Esophagus muscularis mucosa (tissue), 4 donors: ENCODE results near the gene BDNF. TPM values are rescaled to one million over a fixed set of nuclear protein-coding genes. Genes with fewer than 3 reads are reported as not detected.

Experiments used
- DNase-seq: peaks from one replicate; pipeline ENCODE4 v3.0.0-alpha.2; 2017; ENCODE audit errors: extremely low spot score
- H3K27ac ChIP-seq, 4 donors: fragments of 200-600 bp; sonication (generic); replicated peaks in 1 of 4; 1 replicate in 3 of 4; 2 replicates in 1 of 4; pipeline ENCODE4 v1.5.1; 2016 to 2019; ENCODE audit warnings: mild to moderate bottlenecking in 1 of 4
- H3K27me3 ChIP-seq, 4 donors: fragments of 200-600 bp; sonication (generic); one replicate each; pipeline versions ENCODE4 v1.5.1 to v1.6.0; 2016 to 2019
- H3K36me3 ChIP-seq, 4 donors: fragments of 200-600 bp; sonication (generic); one replicate each; pipeline ENCODE4 v1.5.1; 2016 to 2019
- H3K4me1 ChIP-seq, 4 donors: fragments of 200-600 bp; sonication (generic); one replicate each; pipeline ENCODE4 v1.5.1; 2016 to 2019
- H3K4me3 ChIP-seq, 4 donors: fragments of 200-600 bp; sonication (generic); 1 replicate in 2 of 4; 2 replicates in 2 of 4; pipeline ENCODE4 v1.5.1; 2016 to 2019; ENCODE audit warnings: mild to moderate bottlenecking in 4 of 4, moderate library complexity in 1 of 4
- H3K9me3 ChIP-seq, 4 donors: fragments of 200-600 bp; sonication (generic); 1 replicate in 3 of 4; 2 replicates in 1 of 4; pipeline ENCODE4 v1.5.1; 2016 to 2019
- CTCF ChIP-seq, 3 experiments: fragments of 200-600 bp in 2 of 3; fragments of 450-650 bp in 1 of 3; sonication (generic) in 2 of 3; IDR thresholded peaks; one replicate each; pipeline ENCODE4 v1.5.1; 2017 to 2019; ENCODE audit warnings: antibody characterized with exemption in 3 of 3, mild to moderate bottlenecking in 2 of 3, moderate library complexity in 1 of 3
- EP300 ChIP-seq: sonication (generic); formaldehyde crosslinking; IDR thresholded peaks from one replicate; pipeline ENCODE4 v1.6.1; 2017; ENCODE audit warnings: antibody characterized with exemption
- POLR2A ChIP-seq: fragments of 450-650 bp; IDR thresholded peaks from one replicate; pipeline ENCODE4 v1.6.1; 2017; ENCODE audit warnings: antibody characterized with exemption, moderate library complexity, mild to moderate bottlenecking, low read depth
- POLR2AphosphoS5 ChIP-seq, 2 donors: sonication (generic); formaldehyde crosslinking; IDR thresholded peaks; one replicate each; pipeline ENCODE4 v1.6.1; 2017; ENCODE audit warnings: antibody characterized with exemption in 2 of 2
- WGBS: methylation state at CpG from one replicate; pipeline ENCODE4 v1.1.5; 2018; 5-methylcytosine and 5-hydroxymethylcytosine counted together
- intact Hi-C: fragments of 100-400 bp; cut with DNase I; formaldehyde crosslinking; loops from one replicate; pipeline ENCODE4 v1.15.1; 2023
- total RNA-seq, 4 donors: library from RNA; depleted of rRNA; stranded (reverse); fragments of >200 nt; gene quantifications; one replicate each; pipeline versions ENCODE4 v1.1.0 to v1.2.1, GENCODE V29; 2016

Gene BDNF
- total RNA-seq, 4 donors from 2014 or later = 0.17 to 0.23 (median 0.19) TPM; not detected in 1

- Histone ChIP-seq H3K4me3 (no peak overlapping the region), H3K27ac (no peak overlapping the region), H3K36me3 (no peaks in the 10 kb centered on the region), H3K27me3 (peaks cover 0 to 35% (median 0%) of the 10 kb centered on the region in 4 donors), H3K4me1 (no peaks in the 10 kb centered on the region), H3K9me3 (no peaks in the 10 kb centered on the region)
- no peak for TF ChIP-seq POLR2AphosphoS5 (IDR thresholded peaks at IDR 0.05)
- no peak for TF ChIP-seq EP300
- no peak for TF ChIP-seq CTCF (IDR thresholded peaks at IDR 0.05)
- no peak for TF ChIP-seq POLR2A
- no peak for DNase-seq
- WGBS = 33% methylated on average over 2 of the region's 2 CpGs
- intact Hi-C loops = no loop called here
These were observed 10.3 kb upstream of the BDNF start for GRCh38 chr11:27710536-27710935.

GRCh38 chr11:27707676-27708075, 7.4 kb upstream of the BDNF start:
- H3K27ac ChIP-seq = no peak overlapping the region
- TF ChIP-seq POLR2AphosphoS5 (IDR thresholded peaks at IDR 0.05) = no peak
- TF ChIP-seq CTCF (IDR thresholded peaks at IDR 0.05) = no peak
- TF ChIP-seq EP300 = no peak
- no peak for TF ChIP-seq POLR2A
- H3K4me3 ChIP-seq = no peak overlapping the region
- no peaks in the 10 kb centered on the region for H3K36me3 ChIP-seq
- no peaks in the 10 kb centered on the region for H3K4me1 ChIP-seq
- intact Hi-C loops = no loop called here
- 95% methylated on average over 3 of the region's 3 CpGs for WGBS
- DNase-seq = no peak
- H3K9me3 ChIP-seq = no peaks in the 10 kb centered on the region
- H3K27me3 ChIP-seq = peaks cover 0 to 20% (median 0%) of the 10 kb centered on the region in 4 donors

GRCh38 chr11:27705873-27706820, 5.9 kb upstream of the BDNF start:
- intact Hi-C loops = no loop called here
- TF ChIP-seq POLR2A = no peak
- TF ChIP-seq CTCF (IDR thresholded peaks at IDR 0.05) = peak in 1 of 3 experiments; percentile 45
- TF ChIP-seq POLR2AphosphoS5 (IDR thresholded peaks at IDR 0.05) = no peak
- TF ChIP-seq EP300 = no peak
- 26% methylated on average over 5 of the region's 5 CpGs for WGBS
- DNase-seq = no peak
- H3K27me3 ChIP-seq = peaks cover 0 to 30% (median 4%) of the 10 kb centered on the region in 4 donors
- H3K36me3 ChIP-seq = no peaks in the 10 kb centered on the region
- peaks cover 4 to 9% (median 8%) of the 10 kb centered on the region in 4 donors for H3K4me1 ChIP-seq
- no peaks in the 10 kb centered on the region for H3K9me3 ChIP-seq
- H3K4me3 ChIP-seq = no peak overlapping the region
- H3K27ac ChIP-seq = no peak overlapping the region

GRCh38 chr11:27703481-27703880, 3.2 kb upstream of the BDNF start:
- Histone ChIP-seq H3K4me3 (no peak overlapping the region), H3K27me3 (peaks cover 0 to 49% (median 18%) of the 10 kb centered on the region in 4 donors), H3K9me3 (no peaks in the 10 kb centered on the region), H3K27ac (no peak overlapping the region), H3K4me1 (peaks cover 19 to 35% (median 33%) of the 10 kb centered on the region in 4 donors), H3K36me3 (no peaks in the 10 kb centered on the region)
- TF ChIP-seq EP300 = no peak
- TF ChIP-seq POLR2A = no peak
- no peak for TF ChIP-seq CTCF (IDR thresholded peaks at IDR 0.05)
- TF ChIP-seq POLR2AphosphoS5 (IDR thresholded peaks at IDR 0.05) = no peak
- intact Hi-C loops = no loop called here
- 42% methylated on average over 3 of the region's 3 CpGs for WGBS
- DNase-seq = no peak
